NCI-H2029 (cell line): ENCODE measurements around the gene KDM4C.
"Not testable (repeated sequence)": the region's sequence is repeated elsewhere in the genome, so short reads cannot be mapped to it uniquely, and the experiment has no call there.

ENCODE experiments used
- DNase-seq: peaks from one replicate; lab custom pipeline; 2025; lab: John Stamatoyannopoulos, UW

Gene KDM4C

DNA sequence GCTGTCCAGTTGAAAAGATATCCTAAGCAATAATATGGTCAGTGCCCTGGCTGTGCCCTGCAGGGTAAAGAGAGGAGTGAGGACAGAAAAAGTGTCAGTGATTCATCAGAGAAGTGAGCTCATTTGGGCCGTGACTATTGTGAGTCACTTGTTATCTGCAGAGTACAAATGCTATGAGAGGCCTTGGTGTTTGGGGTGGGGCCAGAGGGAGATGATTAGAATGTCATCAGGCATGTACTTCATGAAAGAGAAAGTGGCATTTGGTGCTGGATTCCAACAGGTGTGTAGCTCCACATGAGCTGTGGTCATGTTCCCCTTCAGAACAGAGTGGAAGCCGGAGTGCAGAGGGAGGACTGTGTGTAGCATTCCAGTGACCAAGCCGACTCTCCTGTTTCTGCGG, 174.1 kb downstream of the KDM4C start:
- DNase-seq: no peak

DNA sequence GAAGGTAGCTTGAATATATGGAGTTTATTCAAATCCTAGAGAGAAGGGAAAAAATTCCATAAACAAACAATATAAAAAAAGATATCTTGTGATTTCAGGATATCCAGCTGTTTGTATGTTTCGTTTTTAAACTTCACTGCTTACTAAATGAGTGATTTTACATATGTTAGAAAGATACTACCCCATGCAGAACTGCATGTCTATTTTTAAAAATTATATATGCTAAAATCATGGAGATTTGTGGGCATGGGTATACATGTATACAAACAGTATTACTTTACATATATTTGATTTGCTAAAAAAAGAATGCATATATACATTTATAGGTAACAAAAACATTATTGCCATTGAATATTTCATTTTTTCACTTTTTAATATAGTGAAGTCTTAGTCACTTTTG, 178.3 kb downstream of the KDM4C start:
- DNase-seq: no peak

DNA sequence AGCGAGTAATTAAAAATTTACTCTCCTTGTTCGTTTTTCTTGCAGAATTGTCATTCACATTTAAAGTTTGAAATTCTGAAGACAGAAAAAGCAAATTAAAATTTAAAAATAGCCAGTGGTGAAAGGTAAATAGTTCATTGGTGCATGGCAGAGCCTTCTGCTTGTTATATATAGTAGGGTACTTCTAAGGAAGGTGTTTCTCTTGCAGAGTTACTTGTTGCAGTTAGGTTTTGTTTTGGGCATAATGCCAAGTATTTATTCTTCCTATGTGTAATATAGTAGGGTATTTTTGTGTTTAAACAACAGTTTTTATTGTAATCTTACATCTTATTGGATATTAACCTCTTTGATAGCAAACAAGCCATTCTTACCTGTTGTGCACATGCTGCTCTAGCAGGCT, 179.4 kb downstream of the KDM4C start:
- DNase-seq: no peak

DNA sequence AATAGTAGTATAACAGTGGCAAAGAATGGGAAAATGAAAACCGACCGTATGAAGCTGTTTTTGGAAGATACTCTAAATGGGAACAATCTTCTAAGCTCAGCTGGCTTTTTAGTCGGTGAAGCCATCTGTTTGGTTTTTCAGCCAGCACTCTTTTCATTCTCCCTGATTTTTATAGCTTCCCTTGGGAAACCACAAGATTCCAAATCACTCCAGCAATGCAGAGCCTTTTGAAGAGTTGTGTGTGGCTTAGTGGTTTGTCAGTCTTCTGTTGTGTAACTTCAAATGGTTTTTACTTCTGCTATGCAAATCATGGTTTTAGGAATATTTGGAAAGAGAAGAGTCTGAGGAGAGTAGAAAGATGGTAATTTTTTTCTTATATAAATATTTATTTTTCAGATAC, 180.7 kb downstream of the KDM4C start:
- no peak for DNase-seq

DNA sequence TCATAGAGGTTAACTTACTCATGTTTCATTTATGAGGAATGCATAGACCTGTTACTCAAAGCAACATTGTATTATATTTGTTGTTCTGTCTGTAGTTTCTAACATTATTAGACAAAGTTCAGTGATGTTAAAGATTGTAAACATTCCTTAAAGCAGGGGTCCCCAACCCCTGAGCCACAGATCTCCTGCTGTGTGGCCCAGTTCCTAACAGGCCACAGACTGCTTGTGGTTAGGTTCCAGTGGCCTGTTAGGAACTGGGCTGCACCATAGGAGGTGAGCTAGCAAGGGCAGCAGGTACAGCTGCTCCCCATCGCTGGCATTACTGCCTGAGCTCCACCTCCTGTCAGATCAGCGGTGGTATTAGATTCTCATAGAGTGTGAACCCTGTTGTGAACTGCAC, 181.1 kb downstream of the KDM4C start:
- DNase-seq: no peak

DNA sequence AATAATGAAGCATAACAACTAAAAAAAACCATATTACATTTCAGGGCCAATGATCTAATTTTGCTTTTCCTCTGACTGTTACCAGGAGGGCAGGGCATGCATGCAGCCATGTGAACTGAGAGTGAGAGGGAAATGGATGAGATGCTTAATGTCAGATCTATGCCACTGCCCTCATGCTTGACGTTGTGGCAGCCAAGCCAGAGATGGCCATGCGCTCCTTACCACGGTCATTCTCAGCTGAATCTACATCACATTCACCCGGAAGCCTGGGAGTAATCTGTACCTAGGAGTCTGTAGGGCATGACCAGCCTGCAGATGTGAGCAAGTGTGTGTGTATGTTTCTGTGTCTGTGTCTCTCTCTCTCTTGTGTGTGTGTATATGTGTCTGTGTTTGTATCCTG, 183.7 kb downstream of the KDM4C start:
- DNase-seq: no peak

DNA sequence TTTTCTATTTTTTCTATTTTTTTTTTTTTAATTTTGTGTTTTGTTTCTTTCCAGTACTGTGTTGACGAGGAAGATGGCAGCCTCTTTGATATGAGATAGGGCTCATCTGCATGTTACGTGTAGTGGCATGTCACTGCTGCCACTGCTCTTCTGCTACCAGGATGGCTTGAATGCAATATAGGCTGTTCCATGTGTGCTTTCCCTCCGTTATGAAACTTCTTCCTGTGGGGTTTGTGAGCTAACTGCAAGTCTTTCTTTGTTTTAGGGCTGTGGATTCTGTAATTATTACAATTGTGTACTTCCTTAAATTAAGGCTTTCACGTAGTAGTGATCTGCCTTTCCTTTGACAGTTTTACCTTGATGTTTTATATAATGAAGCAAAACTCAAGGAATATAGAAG, 184.6 kb downstream of the KDM4C start:
- no peak for DNase-seq

DNA sequence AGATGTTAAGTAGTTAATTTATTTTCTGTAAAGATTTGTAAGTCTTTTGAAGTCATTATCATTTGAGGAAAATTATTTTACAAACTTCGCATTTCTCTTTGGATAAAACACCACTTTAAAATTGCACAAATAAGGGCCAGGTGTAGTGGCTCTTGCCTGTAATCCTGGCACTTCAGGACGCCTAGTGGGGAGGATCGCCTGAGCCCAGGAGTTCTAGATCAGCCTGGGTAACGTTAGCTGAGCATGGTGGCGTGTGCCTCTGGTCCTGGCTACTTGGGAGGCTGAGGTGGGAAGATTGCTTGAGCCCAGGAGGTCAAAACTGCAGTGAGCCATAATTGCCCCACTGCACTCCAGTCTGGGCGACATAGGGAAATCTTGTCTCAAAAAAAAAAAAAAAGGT, 185.5 kb downstream of the KDM4C start:
- DNase-seq: no peak

DNA sequence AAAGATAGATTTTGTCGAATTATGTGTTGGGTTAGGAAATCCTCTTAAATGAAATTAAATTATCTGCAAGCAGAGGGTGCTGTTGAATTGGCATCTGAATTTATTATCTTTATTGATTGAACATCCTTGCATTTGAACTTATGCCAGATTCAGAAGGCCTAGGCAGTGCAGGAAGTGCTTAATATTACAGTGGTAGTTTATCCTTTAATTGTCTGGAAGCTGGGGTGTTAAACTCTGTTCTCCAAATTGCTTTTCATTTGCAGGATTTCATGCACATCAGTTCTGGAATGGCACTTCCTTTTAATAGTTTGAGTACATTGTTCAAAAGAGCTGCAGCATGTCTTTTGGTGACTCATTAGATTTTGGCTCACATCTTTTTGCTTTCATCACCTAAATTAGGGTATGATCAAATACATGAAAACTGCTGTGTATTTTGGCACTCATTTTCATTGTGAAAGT, 186.3 kb downstream of the KDM4C start:
- DNase-seq: no peak

DNA sequence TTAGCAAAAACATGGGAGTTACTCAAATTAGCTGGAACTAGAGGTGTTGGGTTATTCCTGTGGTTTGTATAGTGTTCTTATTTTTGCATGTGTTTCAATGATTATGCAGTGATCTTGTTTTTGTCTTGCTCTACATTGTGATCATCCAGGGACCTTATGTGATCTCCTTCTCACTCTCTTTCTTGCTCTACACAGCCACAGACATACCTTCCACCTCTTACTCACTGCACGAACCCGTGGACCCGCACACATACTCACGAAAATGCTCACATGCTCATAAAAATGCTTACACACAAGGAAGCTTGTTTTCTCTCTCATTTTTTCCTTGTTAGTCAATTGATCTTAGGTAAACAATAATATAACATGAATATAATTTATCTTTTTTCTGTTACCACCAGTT, 187.1 kb downstream of the KDM4C start:
- DNase-seq: no peak

DNA sequence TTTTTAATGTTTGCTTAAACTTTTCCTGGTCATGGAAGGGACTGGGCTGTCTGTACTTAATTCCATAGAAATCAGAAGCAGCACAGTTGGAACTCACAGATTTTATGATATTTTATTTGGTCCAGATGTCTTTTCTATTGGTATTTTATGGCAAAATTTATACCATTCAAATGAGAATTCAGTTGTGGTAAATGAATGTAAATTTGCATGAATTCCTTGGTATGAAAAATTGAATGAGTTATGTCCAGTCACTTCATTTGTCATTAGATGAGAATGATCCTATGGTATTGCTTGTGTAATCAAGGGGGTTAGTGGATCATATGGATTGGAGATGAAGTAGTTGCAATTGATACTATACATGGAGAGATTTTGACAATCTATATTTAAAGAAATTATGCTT, 188.0 kb downstream of the KDM4C start:
- DNase-seq: no peak

DNA sequence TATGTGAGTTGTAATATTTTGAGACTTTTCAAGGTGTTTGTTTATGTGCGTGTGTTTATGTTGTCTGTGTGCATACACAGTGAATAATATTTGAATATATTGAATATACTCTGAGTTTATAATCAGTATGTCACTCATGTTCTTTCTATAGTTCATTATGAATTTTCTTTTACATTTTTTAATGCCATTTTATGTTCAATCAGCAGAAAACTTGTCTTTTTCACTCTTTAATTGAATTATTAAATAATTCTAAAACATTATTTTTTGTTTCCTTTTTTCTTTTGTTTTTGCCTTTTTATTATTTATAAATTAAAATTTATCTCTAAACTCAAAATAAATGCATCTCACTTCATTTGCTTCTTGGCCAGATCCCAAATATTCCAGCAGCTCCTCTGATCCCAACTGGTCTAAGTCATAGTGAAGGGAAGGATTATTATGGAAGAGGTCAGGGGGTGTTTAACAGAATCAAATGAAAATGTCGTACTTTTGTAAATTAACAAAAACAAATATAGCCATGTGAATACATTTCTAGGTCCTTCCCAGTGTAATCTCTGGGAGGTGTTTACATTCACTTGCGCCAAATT, 188.9 kb downstream of the KDM4C start:
- no peak for DNase-seq

DNA sequence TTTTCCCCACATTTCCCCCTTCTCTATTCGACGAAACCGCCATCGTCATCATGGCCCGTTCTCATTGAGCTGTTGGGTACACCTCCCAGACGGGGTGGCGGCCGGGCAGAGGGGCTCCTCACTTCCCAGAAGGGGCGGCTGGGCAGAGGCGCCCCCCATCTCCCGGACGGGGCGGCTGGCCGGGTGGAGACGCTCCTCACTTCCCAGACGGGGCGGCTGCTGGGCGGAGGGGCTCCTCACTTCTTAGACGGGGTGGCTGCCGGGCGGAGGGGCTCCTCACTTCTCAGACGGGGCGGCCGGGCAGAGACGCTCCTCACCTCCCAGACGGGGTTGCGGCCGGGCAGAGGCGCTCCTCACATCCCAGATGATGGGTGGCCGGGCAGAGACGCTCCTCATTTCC, 191.1 kb downstream of the KDM4C start:
- DNase-seq: not testable (repeated sequence)

DNA sequence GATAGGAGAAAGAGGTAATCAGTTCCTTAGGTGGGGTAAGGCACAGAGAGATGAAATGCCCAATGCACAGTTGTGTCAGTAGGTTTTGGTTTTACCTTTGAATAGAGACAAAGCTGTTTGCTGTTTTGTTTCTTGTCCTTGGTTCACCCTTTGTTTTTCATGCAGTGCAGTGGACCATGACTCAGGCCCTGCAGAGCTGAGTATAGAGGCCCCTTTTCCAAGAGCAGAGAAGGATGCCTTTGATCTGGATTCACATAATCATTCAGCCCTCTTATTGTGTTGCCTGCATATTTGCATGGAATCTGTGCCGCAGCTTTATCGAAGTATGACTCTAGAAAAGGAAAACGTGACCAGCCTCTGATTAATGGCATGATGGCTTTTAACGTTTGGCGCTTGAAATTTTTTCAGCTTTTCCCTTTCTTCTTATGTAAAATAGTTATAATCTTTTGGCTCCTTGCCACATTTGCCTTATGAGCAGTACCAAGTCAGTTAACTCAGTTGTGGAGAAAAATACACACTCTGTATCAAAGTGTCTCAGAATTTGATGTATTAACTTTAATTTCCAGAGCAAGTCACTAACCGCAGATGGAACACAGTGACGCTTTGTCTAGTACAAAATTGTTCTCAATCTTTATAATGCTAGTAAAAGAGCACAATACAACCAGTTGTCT, 197.6 kb downstream of the KDM4C start:
- DNase-seq: no peak

DNA sequence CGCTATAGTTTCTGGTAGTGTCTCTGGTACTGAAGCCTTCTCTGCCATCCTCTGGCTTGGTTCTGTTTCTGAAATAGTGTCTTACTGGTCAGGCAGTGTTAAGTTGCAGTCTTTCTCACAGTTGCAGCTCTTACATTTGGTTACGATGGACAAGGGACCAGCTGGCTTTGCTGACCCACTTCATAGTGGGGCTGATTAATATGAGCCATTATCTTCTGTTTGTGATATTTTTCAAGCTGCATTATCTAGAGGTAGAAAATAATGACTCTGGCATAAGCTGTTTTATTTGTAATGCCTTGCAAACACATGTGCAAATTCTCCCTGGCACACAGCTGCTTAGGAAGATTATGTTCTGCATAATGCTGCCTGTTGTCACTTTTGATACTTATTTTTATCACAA, 199.1 kb downstream of the KDM4C start:
- no peak for DNase-seq

DNA sequence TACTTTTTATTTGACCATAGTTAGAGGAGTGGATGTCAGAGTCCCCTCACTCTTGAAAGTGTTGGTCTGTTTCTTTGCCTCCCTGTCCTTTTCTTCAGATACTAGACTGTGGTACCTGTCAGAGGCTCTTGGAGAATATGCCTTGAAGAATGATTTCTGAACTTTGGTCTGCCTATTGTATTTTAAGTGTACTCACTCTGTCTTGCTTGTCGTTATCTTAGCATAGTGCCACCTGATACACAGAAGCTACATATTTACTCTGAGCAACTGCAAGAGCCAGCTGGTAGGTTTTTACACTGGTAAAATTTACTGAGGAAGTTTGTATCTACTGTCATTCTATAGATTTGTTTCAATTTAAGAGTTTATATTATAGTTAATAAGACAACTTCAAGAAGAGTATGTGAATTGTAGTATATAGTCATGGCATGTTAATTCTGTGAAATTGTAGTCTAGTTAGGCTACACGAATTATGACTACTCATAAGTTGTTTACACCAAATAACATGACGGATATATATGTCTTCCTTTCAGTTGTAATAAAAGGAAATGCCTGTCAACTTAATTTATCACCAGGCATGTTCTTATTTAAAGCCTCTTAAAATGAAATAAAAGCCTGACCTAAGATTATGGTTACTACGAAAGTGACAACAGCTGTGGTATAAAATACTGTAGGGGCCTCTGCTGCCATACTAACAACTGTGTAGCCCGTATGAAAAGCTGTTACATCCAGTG, 201.7 kb downstream of the KDM4C start:
- DNase-seq: no peak

DNA sequence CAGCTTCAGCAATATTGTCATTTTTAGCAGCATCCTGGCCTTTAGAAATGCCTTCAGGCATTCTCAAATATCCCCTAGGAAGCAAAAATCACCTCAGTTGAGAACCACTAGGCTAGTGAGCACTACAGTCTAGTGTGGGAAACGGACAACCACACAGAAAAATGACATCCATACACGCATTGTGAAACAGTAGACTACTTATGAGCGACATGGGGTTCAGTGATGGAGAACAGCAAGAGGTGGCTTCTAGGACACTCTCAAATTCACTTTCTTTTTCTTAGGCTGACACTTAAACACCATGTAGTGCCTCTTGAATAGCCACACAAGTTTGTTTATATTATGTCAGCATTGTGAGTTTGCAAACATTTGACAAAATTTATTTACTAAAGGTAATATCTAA, 203.0 kb downstream of the KDM4C start:
- DNase-seq: no peak

DNA sequence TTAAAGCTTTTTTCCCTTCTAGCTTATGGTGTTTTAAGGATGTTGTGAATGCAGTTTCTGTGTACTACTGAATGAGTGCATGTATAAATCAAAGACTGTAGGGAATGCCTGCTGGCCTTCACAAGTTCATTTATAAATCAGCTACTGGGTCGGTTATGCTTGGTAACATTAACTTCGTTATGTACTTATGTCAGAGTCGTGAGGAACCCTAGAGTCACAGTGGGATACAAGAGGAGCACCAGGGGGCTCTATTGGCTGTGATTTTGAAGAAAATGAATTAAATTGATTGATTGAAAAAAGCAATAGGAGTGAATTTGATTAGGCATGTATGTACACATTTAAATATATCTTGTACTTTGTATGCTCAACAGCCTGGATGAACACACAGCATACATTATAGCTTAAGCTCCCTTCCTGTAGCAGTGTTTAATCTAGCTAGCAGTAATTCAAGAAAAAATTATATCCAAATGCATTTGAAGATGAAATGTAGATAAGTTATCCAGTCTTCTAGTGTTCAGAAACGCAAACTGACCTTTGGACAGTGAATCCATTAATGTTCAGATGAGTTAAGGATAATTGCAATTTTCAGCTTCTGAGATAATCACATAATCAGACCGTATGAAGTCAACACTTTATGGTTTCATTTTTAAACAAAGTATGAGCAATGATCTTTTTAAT, 204.2 kb downstream of the KDM4C start:
- DNase-seq: no peak

DNA sequence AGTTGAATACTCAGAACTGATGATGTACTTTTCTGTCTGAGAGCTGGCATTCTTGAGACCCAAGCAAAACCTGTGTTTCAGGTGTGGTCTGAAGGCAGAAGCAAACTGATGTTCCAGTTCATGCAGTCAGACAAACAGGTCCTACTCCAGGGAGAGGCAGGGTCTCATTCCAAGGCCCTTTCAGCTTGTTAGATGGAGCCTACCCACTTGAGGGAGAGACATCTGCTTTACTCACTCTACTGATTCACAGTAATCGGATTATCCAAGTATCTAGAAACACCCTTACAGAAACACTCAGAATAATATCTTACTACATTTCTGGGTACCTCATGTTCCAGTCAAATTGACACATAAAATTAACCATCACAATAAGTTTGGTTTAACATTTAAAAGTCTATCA, 207.8 kb downstream of the KDM4C start:
- no peak for DNase-seq

DNA sequence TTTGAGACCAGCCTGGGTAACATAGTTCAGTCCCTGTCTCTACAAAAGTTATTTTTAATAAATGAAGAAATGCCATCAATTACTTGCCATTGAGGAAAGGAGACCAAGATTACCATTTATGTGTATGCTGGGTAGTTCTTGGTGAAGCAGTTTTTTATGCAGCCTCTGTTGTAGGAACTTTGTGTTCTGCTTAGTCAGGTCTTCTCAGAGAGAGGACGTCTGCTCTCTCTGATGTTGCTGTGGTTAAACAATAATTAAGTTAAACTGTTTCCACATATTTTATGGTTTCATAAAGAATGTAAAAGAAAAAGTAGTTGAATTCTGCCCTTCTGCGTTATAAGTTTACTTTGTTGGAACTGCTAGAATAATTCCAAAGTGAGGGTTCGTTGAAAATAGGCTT, 210.5 kb downstream of the KDM4C start:
- no peak for DNase-seq

DNA sequence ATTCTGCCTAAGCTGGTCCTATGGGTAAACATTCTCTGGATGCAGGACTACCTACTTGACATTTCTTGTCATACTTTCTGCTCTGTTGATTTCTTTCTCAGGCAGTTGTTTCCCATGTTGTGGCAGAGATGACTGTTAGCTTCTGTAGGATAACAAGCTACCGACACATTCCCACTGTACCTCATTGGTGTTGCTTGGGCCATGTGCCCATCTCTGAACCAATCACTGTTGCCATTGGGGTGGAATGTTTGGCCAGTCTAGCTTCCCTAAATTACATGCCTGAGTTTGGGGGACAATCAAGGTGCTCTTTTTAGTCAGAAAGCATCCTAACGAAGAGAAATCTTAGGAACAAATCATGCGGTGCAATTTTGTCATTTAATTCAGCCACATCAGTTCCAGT, 212.0 kb downstream of the KDM4C start:
- DNase-seq: no peak

DNA sequence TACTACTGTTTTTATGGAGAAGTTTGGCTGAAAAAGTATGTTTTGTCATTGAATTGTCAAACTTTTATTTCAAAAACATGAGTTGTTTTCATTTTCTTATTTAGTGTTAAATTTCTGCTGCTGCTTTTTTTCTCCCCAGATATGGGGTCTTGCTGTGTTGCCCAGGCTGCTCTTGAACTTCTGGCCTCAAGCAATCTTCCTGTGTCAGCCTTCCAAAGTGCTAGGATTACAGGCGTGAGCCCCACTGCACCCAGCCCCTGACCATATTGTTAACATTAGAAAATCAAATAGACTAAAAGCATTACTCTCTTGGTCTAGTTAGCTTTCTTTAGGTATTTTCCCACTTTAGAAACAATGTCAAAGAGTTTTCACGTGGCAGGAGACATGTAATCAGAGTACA, 215.3 kb downstream of the KDM4C start:
- DNase-seq: no peak

DNA sequence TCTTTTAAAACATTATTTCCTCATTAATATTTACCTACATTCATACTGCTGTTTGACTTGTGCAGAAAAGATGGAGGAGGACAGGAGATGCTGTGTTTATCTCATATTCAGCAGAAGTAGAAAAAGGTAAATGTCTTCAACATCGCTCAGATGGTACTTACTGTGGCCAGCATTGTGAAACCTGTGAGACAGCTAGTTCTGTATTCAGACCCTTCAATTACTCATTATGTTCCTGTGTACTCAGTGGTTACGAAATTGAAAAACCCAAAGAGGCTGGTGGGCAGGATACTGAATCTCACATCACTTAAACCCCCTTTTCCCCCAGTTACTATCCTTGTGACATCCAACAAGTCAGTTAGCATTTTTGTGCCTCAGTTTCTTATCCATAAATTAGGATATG, 216.0 kb downstream of the KDM4C start:
- DNase-seq: no peak
